Gastroesophageal sphincter (tissue), 3 donors: Measurements from ENCODE around the gene OCIAD2.

ENCODE experiments used
- CTCF ChIP-seq, 4 experiments: fragments of 200-600 bp in 2 of 4; fragments of 450-650 bp in 2 of 4; sonication (generic) in 1 of 4; IDR thresholded peaks; one replicate each; pipeline ENCODE4 v1.5.1; 2017 to 2019; ENCODE audit warnings: antibody characterized with exemption in 4 of 4, mild to moderate bottlenecking in 2 of 4, moderate library complexity in 2 of 4
- POLR2A ChIP-seq, 2 donors: fragments of 450-650 bp; IDR thresholded peaks; one replicate each; pipeline ENCODE4 v1.6.1; 2017; ENCODE audit warnings: antibody characterized with exemption in 2 of 2, mild to moderate bottlenecking in 2 of 2, moderate library complexity in 1 of 2

DNA sequence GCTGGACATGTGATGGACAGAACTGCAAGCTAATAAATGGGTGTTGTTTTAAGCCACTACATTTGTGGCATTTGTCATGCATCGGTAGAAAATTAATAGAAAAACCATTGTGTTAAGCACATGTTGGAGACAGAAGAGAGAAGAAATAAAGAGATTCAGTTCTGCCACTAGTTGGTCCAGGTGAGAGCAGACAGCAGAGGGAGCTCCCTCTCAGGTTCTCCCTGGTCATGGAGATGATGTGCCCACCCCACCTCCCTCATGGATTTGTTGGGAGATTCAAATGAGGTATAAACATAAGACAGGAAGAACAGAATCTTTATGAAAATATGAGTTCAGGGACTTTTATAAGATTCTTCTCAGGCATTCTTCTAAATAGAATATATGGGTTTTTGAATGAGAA lies 36.8 kb upstream of the OCIAD2 start:
- TF ChIP-seq CTCF (IDR thresholded peaks at IDR 0.05): no peak
- no peak for TF ChIP-seq POLR2A (IDR thresholded peaks at IDR 0.05)
